KOPT-K1 (cell line): ENCODE measurements around the gene RPL7A.

Experiments
- H3K27ac ChIP-seq: fragments of 200-600 bp; sonication (generic); 2 replicates; pipeline ENCODE4 v1.5.1; 2016; ENCODE audit warnings: antibody characterized with exemption, mild to moderate bottlenecking, low read depth, low read length; ENCODE audit not compliant: poor library complexity, severe bottlenecking
- H3K36me3 ChIP-seq: fragments of 200-600 bp; sonication (generic); 2 replicates; pipeline ENCODE4 v1.5.1; 2017; ENCODE audit warnings: antibody characterized with exemption, mild to moderate bottlenecking, low read length, moderate library complexity; ENCODE audit not compliant: insufficient read depth
- H3K9me3 ChIP-seq: fragments of 200-600 bp; sonication (generic); 2 replicates; pipeline ENCODE4 v1.5.1; 2017; ENCODE audit warnings: antibody characterized with exemption, low read length, mild to moderate bottlenecking; ENCODE audit not compliant: insufficient read depth, poor library complexity, severe bottlenecking

RPL7A gene

DNA sequence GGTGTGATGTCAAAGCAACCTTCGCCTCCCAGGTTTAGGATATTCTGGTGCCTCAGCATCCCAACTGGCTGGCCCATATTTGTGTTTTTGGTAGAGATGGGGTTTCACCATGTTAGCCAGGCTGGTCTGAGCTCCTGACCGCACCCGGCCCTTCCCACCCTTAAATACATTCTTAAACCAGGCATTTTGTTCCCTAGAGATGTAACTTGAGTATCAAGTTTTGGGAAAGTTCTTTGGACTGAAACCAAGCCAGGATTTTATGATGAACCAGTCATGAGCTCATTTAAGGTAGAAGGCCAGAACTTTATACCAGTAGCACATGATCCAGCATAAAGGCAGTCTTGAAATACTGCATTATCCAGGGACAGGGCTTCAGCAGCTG is 3.5 kb downstream of the RPL7A start:
- no peak overlapping the region for H3K27ac ChIP-seq
- peaks cover 64% of the 10 kb centered on the region for H3K36me3 ChIP-seq
- no peaks in the 10 kb centered on the region for H3K9me3 ChIP-seq

DNA sequence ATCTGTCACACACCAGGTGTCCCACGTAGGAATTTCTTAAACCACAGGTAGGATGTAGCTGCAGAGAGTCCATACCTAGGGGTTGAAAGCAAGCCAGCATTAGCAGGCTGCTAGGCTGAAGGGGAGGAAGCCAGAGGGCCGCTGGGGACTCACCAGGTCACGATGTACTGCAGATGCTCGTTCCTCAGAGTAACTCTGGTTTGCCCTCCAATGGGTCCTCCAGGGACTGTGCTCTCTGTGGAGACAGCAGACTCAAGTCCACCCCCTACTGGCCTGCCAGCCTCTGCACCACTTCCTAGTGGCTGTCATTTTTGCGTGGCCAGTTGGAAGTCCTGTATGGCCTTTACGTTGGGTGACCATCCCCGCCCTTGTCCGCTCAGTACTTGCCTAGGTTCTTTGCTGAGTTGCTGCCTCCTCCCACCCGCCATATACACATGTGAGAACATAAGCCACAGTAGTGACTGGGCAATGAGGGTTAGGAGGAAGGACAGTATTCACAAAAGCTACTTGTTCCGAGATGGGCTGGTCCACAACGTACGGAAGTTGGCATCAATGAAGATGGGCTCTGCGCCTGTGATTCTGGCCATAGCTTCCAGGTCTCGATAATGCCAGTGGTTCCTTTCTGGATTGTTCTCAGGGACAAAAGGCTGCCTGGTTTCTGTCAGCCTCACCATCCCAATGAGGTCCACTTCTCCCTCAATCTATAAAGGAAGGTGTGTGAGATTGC is 4.1 kb downstream of the RPL7A start:
- Histone ChIP-seq H3K36me3 (peaks cover 64% of the 10 kb centered on the region), H3K9me3 (no peaks in the 10 kb centered on the region), H3K27ac (no peak overlapping the region)

DNA sequence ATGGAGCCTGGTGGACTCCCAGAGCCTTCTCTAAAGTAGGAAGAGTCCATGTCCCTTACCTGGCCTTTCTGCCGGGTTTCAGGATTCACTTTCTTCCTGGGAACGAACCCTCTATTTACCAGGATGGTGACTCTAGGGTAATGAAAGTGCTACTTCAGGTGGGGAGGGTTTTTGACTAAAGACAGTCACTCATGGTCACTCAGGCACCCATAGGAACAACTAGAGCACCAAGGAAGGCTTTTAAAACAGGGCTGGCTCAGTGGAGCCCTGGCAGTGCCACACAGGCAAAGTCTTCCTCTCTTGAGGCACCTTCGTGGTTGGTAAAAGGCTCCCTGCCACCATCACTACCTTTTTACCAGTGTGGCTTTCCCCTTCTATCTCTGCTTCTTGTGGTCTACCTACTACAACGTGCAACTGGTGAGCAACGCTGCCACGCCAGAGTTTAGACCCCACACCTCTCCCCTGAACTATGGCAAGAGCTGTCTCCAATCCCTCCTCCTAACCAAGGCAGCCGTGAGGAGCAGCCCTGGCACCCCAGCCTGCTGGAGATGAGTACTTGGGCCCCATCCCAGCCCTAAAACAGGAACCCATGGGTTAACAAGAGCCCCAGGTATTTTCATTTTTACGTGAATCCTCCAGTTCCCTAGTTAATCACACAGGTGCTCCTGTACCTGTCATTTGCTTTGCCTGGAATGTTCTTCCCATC is 4.8 kb downstream of the RPL7A start:
- Histone ChIP-seq H3K27ac (no peak overlapping the region), H3K36me3 (peaks cover 64% of the 10 kb centered on the region), H3K9me3 (no peaks in the 10 kb centered on the region)

DNA sequence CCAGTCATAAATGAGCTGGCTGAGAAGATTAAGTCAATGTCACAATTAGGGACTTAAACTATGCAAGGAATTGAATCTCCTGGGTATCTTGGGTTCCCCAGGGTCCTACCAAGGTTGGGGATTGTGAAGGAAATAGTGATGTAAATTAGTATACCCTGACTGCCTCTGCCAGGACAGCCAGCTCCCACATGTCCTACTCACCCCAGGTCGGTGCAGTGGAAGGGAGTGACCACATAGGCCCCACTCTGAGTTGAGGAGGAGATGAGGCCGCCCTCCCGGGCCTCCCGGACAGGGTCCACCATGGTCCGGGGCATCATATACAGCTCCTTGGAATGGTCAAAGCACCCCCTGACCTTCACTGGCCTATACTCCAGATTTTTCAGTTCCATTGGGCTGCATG is 5.5 kb downstream of the RPL7A start:
- H3K36me3 ChIP-seq, result peaks cover 64% of the 10 kb centered on the region
- H3K27ac ChIP-seq, result no peak overlapping the region
- no peaks in the 10 kb centered on the region for H3K9me3 ChIP-seq

DNA sequence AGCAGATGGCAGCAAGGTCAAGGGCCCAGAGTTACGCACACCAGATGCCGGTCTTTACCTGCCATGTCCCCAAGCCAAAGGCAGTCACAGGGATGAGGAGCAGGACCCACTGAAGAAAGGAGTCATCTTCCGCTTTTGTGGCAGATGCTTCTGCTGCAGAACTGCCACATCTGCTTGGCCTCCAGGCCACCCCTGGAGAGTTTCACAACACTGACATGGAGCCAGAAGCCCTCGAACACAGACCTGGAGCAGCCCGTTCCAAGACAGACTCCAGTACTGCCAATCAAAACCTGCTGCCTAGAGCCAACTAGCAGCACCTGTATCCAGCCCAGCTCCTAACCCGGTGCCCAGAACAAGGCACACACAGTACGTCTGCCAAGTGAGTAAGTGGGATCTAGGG is 6.7 kb downstream of the RPL7A start:
- Histone ChIP-seq H3K27ac (no peak overlapping the region), H3K36me3 (peaks cover 64% of the 10 kb centered on the region)

DNA sequence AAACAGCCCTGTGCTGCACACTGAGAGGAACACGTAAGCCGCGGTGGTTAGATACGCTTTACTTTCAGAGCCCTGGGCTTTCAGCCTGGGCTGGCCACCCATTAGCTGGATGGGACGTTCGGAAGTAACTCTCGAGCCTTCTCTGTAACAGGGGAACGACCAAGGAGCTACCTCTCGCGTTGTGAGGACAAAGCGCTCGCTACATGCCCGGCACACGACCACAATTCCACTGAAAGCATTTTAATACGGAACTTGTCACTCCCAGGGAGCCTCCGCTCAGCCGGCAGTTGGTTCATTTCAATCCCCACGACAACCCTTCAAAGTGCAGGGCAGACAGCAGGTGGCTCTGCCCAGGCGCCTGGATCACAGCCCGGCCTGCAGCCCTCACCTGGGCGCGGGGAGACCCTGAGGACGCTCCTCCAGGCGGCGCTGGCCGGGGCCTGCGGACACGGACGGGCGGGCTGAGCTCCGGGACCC is 7.9 kb downstream of the RPL7A start:
- Histone ChIP-seq H3K9me3 (no peaks in the 10 kb centered on the region), H3K36me3 (peaks cover 64% of the 10 kb centered on the region), H3K27ac (peak overlapping the region; percentile 69)

More for the DNA sequence above, 6.7 kb downstream of the RPL7A start:
- H3K9me3 ChIP-seq, result no peaks in the 10 kb centered on the region

DNA sequence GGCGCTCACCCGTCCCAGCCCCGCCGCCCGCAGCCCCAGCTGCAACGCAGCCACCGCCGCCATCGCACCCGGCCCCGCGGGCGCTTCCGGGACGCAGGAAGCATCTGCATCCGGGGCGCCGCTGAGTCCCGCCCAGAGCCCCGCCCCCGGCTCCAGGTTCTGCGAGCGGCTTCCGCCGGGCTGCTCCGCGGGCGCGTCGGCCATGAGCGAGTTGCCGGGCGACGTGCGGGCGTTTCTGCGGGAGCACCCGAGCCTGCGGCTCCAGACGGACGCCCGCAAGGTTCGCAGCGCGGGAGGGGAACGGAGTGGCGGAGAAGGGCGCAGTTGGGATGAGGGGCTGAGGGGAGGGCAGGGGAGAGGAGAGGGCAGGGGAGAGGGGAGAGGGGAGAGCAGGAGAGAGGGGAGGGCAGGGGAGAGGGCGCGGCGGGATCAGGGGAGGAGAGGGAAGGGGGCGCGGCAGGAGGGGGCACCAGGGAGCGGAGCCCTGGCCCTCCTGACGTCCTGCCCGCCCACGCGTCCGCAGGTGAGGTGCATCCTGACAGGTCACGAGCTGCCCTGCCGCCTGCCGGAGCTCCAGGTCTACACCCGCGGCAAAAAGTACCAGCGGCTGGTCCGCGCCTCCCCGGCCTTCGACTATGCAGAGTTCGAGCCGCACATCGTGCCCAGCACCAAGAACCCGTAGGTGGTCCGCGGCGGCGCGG is 8.5 kb downstream of the RPL7A start, which contains the start of the genes SURF1 and SURF2:
Gene SURF1 (minus strand): TSS at position 97 of the 701 bp plus-strand sequence. CDS start 34 bp downstream, at position 63.
Gene SURF2 (plus strand): TSS at position 160 of the 701 bp plus-strand sequence. CDS start 43 bp downstream, at position 203.
- Histone ChIP-seq H3K27ac (peak within 1 kb of the TSS; percentile 69), H3K36me3 (peaks cover 64% of the 10 kb centered on the region), H3K9me3 (no peaks in the 10 kb centered on the region)

DNA sequence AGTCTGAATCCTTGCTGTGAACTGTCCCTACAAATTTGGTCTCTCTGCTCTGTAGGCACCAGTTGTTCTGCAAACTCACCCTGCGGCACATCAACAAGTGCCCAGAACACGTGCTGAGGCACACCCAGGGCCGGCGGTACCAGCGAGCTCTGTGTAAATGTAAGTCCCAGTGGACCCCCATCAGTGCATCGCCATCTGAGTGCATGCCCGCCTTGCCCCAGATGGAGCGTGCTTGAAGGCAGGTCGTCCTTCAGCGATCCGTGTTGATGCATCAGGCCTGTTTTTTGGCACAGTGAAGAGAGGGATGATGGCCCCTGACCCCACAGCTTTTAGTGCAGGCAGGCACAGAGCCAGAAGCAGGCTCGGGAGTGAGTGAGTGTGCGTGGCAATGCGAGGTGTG is 9.6 kb downstream of the RPL7A start:
- Histone ChIP-seq H3K27ac (peak overlapping the region; percentile 69), H3K36me3 (peaks cover 64% of the 10 kb centered on the region), H3K9me3 (no peaks in the 10 kb centered on the region)

DNA sequence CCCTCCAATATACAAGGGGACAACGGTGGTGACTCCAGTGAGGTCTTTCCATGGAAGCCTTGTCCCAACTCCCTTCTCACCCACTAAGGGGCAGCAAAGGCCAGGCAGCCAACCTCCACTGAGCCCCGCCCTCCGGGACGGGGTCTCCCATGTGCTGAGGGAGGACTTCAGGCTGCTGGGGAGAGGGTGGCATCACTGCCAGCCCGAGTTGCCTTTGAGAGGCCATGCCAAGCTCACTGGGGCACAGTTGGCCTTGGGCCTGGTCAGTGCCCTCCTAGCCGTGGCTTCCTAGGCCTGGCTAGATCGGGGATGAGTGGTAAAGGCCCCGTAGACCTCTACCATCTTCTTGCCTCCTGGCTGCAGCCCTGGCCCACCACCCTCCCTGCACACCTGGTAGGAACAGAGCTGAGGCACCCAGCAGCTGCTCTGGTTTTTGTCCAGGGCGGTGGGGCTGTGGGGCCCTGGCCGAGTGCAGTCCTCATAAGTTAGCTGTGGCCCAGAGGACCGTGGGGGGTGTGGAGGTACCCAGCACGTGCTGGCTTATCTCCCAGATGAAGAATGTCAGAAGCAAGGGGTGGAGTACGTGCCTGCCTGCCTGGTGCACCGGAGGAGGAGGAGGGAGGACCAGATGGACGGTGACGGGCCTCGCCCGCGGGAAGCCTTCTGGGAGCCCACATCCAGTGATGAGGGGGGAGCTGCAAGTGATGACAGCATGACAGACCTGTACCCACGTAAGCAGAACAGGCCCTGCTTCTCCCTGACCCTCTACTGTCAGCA is 11.6 kb downstream of the RPL7A start:
- Histone ChIP-seq H3K36me3 (peaks cover 66% of the 10 kb centered on the region), H3K27ac (no peak overlapping the region), H3K9me3 (no peaks in the 10 kb centered on the region)

DNA sequence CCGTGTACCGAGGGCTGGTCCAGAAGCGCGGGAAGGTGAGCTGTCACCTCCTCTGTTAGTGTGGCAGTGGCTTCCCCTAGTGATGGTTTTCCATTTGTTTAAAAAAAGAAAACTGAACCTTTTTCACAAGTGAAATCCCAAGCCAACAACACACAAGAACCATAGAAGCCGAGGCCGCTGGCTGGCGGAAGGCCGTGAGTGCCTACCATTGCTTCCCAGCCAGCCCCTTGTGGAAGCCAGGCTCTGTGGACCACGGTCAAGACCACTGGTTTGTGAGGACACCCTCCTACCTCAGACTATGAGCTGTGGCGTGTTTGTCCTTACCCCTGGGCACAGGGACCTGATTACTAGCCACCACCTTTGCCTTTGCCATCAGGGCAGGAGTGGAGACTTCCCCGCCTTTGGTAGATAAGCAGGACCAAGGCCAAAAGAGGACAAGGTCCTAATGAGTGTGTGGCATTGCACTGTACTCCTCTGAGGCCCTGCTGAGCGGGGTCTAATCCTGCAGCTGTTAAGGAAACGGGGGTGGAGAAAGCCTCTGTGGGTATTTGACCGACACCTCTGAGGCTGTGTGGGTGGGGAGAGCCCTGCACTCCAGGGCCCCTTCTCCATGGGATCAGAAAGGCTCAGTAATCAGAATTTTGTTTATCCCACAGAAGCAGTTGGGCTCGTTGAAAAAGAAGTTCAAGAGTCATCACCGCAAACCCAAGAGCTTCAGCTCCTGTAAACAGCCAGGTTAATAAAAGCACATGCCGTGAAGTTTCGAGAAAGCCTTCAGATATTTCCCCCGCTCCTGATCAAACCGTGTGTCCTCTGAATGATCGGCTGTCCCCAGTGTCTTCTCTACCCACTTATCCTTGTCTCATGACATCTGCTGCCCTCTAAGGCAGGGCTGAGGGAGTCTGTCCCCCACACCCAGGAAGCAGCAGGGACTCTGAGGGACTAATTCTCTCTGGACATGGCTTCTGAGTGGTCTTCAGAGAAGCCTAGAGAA is 12.7 kb downstream of the RPL7A start:
- H3K27ac ChIP-seq, result no peak overlapping the region
- peaks cover 77% of the 10 kb centered on the region for H3K36me3 ChIP-seq

DNA sequence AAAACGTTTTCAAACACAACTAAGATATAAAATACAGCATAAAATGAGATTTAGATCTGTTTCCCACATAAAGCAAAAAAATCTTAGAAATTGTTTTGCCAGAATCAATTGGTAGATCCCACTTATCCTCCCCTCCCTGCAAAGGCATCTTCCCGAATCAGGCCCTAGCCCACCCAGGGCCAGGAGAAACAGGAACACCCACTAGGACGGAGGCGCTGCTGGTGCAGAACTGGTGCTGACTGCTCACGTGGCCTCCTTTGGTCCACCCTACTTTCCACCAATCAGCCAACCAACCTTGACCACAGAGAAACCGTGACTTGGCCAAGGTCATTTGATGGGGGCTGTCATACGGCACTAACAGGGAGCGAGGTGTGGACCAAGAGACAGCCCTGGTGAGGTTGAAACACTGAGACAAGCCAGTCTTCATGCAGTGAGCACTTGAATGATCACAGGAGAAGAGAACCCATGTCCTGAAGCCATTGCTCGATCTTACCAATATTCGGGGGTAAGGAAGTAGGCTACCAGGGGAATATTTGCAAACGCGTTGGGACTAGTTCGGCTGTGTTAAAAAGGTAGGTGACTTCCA is 13.6 kb downstream of the RPL7A start:
- Histone ChIP-seq H3K36me3 (peaks cover 86% of the 10 kb centered on the region), H3K27ac (no peak overlapping the region), H3K9me3 (no peaks in the 10 kb centered on the region)

More for the DNA sequence above, 12.7 kb downstream of the RPL7A start:
- no peaks in the 10 kb centered on the region for H3K9me3 ChIP-seq

DNA sequence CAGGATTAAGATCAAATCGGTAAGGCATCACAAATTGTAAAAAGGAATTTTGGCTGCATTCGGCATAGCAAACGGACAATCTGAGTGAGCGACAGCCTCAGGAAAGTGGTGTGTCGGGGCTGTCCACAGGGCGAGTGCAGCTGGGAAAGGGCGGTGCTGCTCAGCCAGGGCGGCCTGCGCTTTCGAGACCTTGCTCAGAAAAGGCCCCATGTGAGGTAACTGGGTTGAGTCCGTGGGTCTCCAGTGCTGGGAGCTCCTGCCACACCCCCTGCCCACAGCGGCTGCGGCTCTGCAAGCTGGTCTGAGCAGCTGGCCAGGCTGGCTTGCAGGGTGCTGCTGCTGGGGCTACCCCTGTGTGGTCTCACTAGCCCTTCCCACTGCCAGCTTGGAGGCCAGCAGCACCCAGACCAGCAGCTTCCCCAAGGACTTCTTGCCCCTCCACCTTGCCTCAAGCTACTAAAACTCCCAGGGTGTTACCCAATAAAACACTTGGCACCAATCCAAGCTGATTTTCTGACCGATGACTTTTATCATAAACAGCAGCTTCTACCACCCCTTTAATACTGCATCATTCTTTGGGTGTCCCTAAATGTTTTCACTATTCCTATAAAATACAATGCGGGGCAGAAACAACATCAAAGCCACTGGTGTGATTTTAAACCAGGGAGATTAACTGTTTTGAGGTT is 14.5 kb downstream of the RPL7A start:
- Histone ChIP-seq H3K9me3 (no peaks in the 10 kb centered on the region), H3K27ac (no peak overlapping the region), H3K36me3 (peaks cover 95% of the 10 kb centered on the region)

DNA sequence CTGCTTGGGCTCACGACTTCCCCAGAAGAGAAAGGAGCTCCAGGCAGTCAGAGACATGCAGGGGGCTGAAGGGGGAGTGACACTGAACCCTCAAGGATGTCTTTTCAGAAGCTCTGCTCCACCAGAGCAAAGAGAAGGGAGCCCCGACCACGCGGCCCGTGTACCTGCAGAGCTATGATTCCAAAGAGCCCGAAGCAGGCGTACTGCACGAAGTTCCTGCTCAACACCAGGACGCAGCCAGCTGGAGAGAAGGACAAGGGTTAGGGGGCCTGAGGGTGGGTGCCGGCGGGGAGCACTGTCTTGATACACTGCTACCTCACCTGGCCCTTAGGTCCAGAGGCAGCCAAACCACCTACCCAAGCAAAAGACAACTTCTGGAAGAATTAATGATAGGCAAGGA is 18.4 kb downstream of the RPL7A start:
- Histone ChIP-seq H3K9me3 (no peaks in the 10 kb centered on the region), H3K27ac (no peak overlapping the region), H3K36me3 (peaks cover 91% of the 10 kb centered on the region)
